IPS DF 4.7 (cell line): ENCODE measurements around the gene CPLANE2.

Source experiments
- DNase-seq: peaks from one replicate; pipeline ENCODE4 v3.0.0-alpha.2; 2013; ENCODE audit warnings: low spot score; ENCODE audit errors: extremely low read depth

Gene CPLANE2

DNA sequence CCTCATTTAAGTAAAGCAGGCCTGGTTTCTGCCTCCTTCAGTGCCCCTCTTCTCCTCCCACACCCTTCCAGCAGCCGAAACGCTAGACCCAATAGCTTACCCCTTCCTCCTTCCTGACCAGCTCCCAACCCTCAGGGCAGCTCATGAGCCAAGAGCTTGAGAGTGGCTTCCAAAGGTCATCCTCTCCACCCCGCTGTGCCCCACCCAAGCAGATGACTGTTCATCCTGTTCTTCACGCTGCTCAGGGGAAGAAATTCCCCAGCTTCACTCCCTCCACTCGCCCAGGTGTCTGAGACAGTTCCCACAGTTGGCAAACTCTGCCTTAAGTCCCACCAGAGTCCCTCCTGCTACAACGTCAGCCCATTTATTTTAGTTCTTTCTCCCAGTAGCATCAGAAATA is 48.0 kb downstream of the CPLANE2 start:
- no peak for DNase-seq

DNA sequence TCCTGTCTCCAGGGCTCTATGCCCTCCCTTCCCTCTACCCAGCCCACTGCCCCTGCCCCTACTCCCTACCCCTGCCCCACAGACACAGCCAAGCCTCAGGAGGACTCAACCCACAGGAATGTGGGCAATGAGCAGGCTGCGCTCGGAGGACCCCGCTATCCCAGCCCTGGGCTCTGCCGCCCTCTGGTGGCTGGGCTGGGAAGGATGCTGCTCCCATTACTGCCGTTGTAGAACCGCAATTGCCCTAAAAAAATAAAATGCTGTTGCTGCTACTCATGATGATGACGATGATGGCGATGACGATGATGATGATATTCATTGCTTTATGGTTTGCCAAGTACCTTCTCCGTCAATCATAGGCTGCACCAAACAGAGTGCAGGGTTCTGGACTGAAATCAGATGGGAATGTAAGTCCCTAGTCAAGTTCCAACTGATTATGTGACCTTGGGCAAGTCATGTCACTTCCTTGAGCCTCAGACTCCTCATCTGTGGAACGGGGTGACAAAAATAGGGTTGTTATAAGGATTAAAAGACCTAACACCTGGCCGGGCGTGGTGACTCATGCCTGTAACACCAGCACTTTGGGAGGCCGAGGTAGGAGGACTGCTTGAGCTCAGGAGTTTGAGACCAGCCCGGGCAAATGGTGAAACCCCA is 49.1 kb downstream of the CPLANE2 start:
- DNase-seq, result peak; percentile 49

DNA sequence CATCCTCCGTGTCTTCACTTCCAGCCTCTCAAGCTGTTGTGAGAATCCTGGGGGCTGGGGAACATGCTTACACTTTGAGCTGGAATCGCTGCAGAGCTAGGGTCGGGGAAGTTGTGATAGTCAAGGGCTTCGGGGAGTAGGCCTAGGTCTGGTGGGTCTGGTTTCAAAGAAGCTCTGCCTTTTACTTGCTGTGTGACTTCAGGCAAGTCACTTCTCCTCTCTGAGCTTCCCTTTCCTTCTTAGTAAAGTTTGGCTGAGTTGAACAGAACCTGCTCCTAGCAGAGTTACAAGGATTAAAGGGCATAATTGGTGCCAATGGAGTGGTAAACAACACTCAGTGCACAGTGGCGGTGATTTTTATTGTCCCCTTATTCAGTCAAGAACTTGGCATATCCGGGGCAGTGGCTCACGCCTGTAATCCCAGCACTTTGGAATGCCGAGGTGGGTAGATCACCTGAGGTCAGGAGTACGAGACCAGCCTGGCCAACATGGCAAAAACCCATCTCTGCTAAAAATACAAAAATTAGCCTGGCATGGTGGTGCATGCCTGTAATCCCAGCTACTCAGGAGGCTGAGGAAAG is 50.2 kb downstream of the CPLANE2 start:
- no peak for DNase-seq

DNA sequence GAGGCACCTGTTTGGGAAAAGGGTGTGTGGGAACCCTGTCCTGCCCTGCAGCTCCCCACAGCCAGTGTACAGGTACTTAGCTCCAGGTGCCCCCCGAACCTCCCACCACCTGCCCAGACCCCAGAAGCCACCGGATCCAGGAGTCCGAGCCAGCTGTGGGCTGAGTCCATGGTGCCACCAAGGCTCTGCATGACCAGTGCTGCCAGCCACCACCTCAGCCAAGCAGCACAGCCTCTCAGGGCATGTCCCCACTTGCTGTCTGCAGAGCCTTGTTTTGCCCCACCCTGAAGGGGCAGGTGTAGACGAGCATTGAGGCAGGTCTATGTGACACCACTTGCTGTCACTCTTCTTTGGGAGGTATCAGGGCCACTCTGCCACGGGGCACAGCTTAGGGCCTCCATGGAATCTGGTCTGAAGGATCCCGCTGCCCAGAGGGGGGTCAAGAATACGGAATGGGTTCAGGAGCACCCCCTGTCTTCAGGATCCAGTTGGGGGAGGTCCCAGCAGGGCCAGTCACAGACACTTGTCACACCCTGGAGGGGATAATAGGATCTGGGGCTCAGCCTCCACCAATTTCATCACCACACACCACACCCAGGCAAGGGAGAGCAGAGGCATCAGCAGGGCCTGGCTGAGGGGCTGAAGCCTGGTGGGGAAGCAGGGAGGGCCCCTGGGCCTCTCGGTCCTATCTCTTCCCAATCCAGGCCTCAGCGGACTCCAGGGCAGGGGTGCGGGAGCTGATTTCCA is 52.3 kb downstream of the CPLANE2 start:
- DNase-seq, result no peak

DNA sequence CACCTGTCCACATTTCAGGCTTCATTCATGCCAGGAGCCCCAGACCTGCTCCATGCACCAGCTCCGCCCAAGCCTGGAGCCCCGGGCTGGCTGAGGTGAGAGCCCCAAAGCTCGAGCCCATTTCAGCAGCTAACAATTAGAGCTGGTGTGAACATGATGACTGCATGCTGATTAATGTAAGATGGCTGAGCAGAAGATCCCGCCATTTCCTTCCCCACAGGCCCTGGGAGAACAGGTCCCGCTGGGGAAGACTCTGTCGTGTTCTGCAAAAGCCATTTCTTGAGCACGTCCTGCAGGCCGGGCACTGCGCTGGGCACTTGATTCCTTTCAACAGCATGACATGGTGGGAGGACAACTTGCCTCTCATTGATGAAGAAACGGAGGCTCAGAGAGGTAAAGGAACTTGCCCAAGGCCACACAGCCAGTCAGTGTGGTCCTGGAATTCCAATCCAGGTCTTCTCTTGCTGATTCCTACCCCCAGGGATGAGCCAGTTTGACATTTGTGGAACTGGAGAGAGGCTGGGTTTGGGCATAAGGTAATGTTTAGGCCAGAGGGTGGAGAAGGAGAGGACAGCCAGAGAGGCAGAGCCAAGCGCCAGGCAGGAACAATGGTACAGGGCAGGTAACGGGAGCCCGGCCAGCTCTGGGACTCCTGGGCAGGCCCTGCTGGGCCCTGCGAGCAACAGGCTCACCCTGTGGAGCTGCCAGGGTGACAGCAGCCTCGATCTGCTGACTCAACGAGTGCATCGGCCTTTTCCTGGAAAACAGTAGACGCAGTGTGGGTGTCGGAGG is 53.0 kb downstream of the CPLANE2 start:
- DNase-seq, result no peak

DNA sequence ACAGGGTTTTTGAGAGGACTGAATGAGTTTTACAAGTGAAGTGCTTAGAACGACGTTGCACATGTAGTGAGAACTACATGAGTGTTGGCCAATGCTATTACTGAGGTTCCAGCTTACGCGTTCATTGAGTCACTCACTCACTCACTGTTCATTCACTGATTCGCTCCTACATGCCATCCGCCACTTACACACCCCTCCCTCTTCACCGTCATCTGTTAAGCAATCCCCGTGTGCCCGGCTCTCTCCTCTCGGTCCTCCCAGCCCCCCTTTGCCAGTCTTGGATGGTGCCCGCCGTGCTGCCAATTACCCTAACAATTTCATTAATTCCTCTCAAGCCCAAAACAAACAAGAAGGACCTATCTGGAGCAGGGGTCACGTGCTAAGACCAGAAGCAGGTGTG is 53.8 kb downstream of the CPLANE2 start:
- DNase-seq, result no peak

DNA sequence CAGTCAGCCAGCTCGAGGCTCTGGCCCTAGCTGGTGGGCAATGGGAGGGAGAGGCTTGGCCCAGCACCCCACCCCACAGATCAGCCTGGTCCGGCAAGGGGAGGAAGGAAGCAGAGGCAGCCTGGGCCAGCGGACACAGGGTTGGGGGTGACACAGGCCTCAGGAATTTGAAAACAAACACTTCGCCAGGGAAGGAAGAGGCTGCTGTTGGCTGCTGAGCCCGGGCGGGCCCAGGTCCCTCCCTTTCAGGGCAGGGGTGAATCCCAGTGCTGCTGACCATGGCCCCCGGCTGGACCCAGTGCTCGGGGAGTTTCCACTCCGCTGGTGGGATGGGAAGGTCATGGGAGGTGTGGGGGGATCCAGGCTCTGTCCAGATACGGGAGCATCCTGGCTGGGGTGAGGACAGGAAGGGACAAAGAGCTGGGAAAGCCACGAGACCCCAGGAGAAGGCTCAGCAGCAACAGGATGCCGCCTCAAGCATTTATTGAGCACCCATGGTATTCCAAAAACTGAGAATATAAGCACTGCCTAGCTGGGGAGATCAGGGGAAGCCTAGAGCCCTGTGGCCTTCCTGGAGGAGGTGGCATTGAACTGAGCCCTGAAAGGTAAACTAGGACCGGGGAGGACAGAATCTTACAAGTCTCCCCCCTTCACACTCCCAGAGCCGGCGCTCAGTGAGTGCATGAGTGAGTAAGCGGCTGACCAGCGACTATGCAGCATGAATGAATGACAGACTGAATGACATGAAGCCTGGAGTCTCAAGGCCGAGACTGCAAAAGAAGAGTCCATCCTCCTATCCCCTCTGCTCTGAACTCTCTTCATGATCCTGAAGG is 54.9 kb downstream of the CPLANE2 start:
- DNase-seq, result no peak
